ENCODE measurements around the gene PSMC6. TPM values are rescaled to one million over a fixed set of nuclear protein-coding genes. Genes with fewer than 3 reads are reported as not detected.

PSMC6 gene
- total and polyA plus RNA-seq, 2 of the 8 experiments (the other 6 are each of a cell fraction or from before 2014, with no cell fraction given), result 45.1 to 107 TPM

DNA sequence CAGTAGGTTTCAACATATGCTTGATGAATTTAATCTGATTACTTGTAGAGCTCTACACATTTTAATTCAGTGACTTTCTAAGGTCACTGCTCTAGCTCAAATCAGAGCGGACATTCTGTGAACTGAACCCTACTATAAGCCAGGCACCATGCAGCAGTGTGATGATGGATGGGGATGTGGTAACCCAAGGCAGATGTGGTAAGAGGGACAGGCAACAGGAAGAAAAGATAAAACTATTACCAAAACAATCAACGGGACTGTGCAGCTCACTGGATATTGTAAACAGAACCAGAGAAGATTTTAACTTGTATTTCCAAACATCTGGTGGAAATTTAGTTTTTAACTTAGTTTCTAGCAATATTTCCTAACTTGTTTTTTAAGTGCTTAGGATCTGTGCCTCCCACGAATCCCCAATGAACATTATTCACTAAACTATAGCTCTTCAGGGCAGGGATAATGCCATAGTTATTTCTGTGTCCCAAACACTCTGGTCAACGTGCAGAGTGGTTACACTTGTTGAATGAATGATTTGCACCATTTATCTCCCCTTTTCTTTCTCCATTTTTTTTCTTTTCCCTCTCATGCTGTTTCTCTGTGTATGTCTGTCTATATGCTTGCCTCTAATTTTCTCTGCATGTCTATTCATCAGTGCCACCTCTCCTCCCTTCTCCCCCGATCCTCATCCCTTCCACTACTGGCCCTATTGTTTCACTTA is 14.6 kb upstream of the PSMC6 start:
- H2BK15ac ChIP-seq (ENCODE audit: low read length), result no peak overlapping the region
- H4K5ac ChIP-seq (ENCODE audit: insufficient read length, low read depth, low read length), result no peak overlapping the region
- H2AFZ ChIP-seq (ENCODE audit: low read length), result no peak overlapping the region
- H3K4me3 ChIP-seq (ENCODE audit: extremely low read depth in 1 of 4, insufficient read depth in 2 of 4, low read depth in 3 of 4, low read length in 4 of 4), result no peak overlapping the region
- no peaks in the 10 kb centered on the region for H3K36me3 ChIP-seq (ENCODE audit: control insufficient read depth in 2 of 4, insufficient read depth in 4 of 4, low read length in 3 of 4)
- ChIA-PET CTCF (ENCODE audit: partially characterized antibody) (no interaction called here), POLR2A (ENCODE audit: partially characterized antibody) (interaction anchor here (1.6 kb wide), 1 partner anchor 15 kb away, joined by 6 read pairs; the partner anchor contains the start of gene PSMC6)
- no peak overlapping the region for H4K91ac ChIP-seq (replicated peaks; ENCODE audit: insufficient read length, low read length)
- no peak overlapping the region for H3K27ac ChIP-seq (ENCODE audit: low read depth, low read length)
- H3K79me1 ChIP-seq (ENCODE audit: low read depth, low read length), result no peaks in the 10 kb centered on the region
- FAIRE-seq, result no peak
- no peak overlapping the region for H3K4ac ChIP-seq (replicated peaks; ENCODE audit: insufficient read length, low read depth, low read length)
- no peaks in the 10 kb centered on the region for H3K9me3 ChIP-seq (ENCODE audit: insufficient read depth in 2 of 2, low read depth in 1 of 2, low read length in 1 of 2)
- H4K8ac ChIP-seq (ENCODE audit: extremely low read depth, insufficient read depth, low read length), result no peak overlapping the region
- no peak overlapping the region for H2BK5ac ChIP-seq (ENCODE audit: low read depth, low read length)
- H3K9ac ChIP-seq (replicated peaks in 1 of 4; ENCODE audit: extremely low read depth in 1 of 4, low read depth in 3 of 4, low read length in 3 of 4), result no peak overlapping the region
- no peak overlapping the region for H3K4me2 ChIP-seq (ENCODE audit: insufficient read depth in 1 of 2, low read depth in 2 of 2, low read length in 2 of 2)
- H2BK20ac ChIP-seq (ENCODE audit: low read length), result no peak overlapping the region
- DNase-seq (ENCODE audit: low read depth in 1 of 2, low spot score in 2 of 2), result no peak
- H4K20me1 ChIP-seq (replicated peaks in 1 of 2; ENCODE audit: control insufficient read depth in 1 of 2, insufficient read depth in 2 of 2, low read length in 2 of 2), result peaks cover 3 to 11% of the 10 kb centered on the region in 2 experiments
- H3K4me1 ChIP-seq (replicated peaks in 1 of 4; ENCODE audit: control insufficient read depth in 3 of 4, insufficient read depth in 4 of 4, low read length in 3 of 4), result peaks cover 0 to 3% (median 0%) of the 10 kb centered on the region in 4 experiments; a peak in 2 of 7 replicates
- H3K56ac ChIP-seq (replicated peaks; ENCODE audit: insufficient read length, low read depth, low read length), result no peak overlapping the region
- peaks cover 6% of the 10 kb centered on the region; the same call in 1 of the 2 replicates for H3K23me2 ChIP-seq (ENCODE audit: low read depth, low read length)
- H3K23ac ChIP-seq (ENCODE audit: insufficient read length), result no peak overlapping the region
- no peak overlapping the region for H2BK120ac ChIP-seq (replicated peaks; ENCODE audit: low read depth, low read length)
- H3K18ac ChIP-seq (ENCODE audit: extremely low read depth, low read length), result no peak overlapping the region
- H2BK12ac ChIP-seq (ENCODE audit: low read depth, low read length), result no peak overlapping the region
- WGBS, 2 experiments (ENCODE audit: extremely low coverage in 1 of 2, insufficient coverage in 1 of 2, insufficient read length in 1 of 2, insufficient replicate concordance in 2 of 2, low coverage in 1 of 2, low lambda C conversion rate in 2 of 2, missing lambda C conversion rate in 1 of 2), result 89% methylated on average over 5 of the region's 5 CpGs; no CpG with 5 or more reads in 1 of the 2 experiments
- peaks cover 0 to 63% of the 10 kb centered on the region in 2 experiments; a peak in 2 of 4 replicates for H3K79me2 ChIP-seq (ENCODE audit: control insufficient read depth in 1 of 2, insufficient read depth in 2 of 2, low read length in 2 of 2)
- H2AK5ac ChIP-seq (ENCODE audit: low read depth, low read length), result no peak overlapping the region; the same call in 1 of the 2 replicates
- no peaks in the 10 kb centered on the region for H3K27me3 ChIP-seq (replicated peaks in 1 of 4; ENCODE audit: control insufficient read depth in 3 of 4, extremely low read depth in 1 of 4, insufficient read depth in 3 of 4, low read length in 3 of 4)
- no peak overlapping the region for H3K14ac ChIP-seq (ENCODE audit: insufficient read length)
- TF ChIP-seq BRCA1 (IDR thresholded peaks at IDR 0.05; ENCODE audit: low read depth, low read length) (no peak), SIX5 (IDR thresholded peaks at IDR 0.05; ENCODE audit: low read depth, low read length) (no peak), RAD21 (IDR thresholded peaks at IDR 0.05 in 1 of 2, conservative IDR thresholded peaks at IDR 0.05 in 1 of 2; ENCODE audit: low read depth in 2 of 2, low read length in 2 of 2) (no peak), EZH2 (IDR thresholded peaks at IDR 0.05; ENCODE audit: low read depth, low read length, severe bottlenecking) (no peak), CREB1 (IDR thresholded peaks at IDR 0.05) (no peak), EGR1 (IDR thresholded peaks at IDR 0.05; ENCODE audit: borderline replicate concordance, low read depth, low read length) (no peak), CEBPB (IDR thresholded peaks at IDR 0.05; ENCODE audit: low read depth, low read length) (no peak), CBX5 (IDR thresholded peaks at IDR 0.05; ENCODE audit: low read depth, low read length) (no peak), BCL11A (IDR thresholded peaks at IDR 0.05; ENCODE audit: low read depth in 2 of 2, low read length in 2 of 2) (no peak), KDM4A (IDR thresholded peaks at IDR 0.05; ENCODE audit: low read depth, low read length, severe bottlenecking) (no peak), JUN (IDR thresholded peaks at IDR 0.05; ENCODE audit: low read depth, low read length) (no peak)
- TF ChIP-seq, protein P1, sequence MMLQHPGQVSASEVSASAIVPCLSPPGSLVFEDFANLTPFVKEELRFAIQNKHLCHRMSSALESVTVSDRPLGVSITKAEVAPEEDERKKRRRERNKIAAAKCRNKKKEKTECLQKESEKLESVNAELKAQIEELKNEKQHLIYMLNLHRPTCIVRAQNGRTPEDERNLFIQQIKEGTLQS (IDR thresholded peaks at IDR 0.05; ENCODE audit: insufficient read depth, low read depth, low read length), result no peak

All from H1 (cell line).